Immature natural killer cell (primary cell): ENCODE data around the gene PCP2. TPM values are rescaled to one million over a fixed set of nuclear protein-coding genes. Genes with fewer than 3 reads are reported as not detected.

ENCODE experiments used
- DNase-seq, 3 donors: peaks; one replicate each; pipeline ENCODE4 v3.0.0; 2022; ENCODE audit warnings: mixed read lengths in 1 of 3
- H3K27ac Mint-ChIP-seq, 6 donors: one replicate each; pipeline ENCODE4 v1.8.0; 2020; ENCODE audit warnings: mixed read lengths in 6 of 6, mild to moderate bottlenecking in 5 of 6, inconsistent platforms in 4 of 6, moderate library complexity in 3 of 6
- H3K27me3 Mint-ChIP-seq, 3 donors: one replicate each; pipeline ENCODE4 v1.8.0; 2020 to 2021; ENCODE audit warnings: low read depth in 3 of 3, mild to moderate bottlenecking in 3 of 3, mixed read lengths in 3 of 3, moderate library complexity in 3 of 3, inconsistent platforms in 1 of 3
- H3K36me3 Mint-ChIP-seq, 3 donors: one replicate each; pipeline ENCODE4 v1.8.0; 2020; ENCODE audit warnings: mixed read lengths in 3 of 3, inconsistent platforms in 2 of 3, mild to moderate bottlenecking in 2 of 3
- H3K4me1 Mint-ChIP-seq, 2 donors: one replicate each; pipeline ENCODE4 v1.8.0; 2020; ENCODE audit warnings: inconsistent platforms in 2 of 2, mild to moderate bottlenecking in 2 of 2, mixed read lengths in 2 of 2, moderate library complexity in 1 of 2
- H3K4me3 Mint-ChIP-seq, 5 donors: one replicate each; pipeline ENCODE4 v1.8.0; 2020; ENCODE audit warnings: mild to moderate bottlenecking in 5 of 5, mixed read lengths in 5 of 5, inconsistent platforms in 3 of 5, moderate library complexity in 3 of 5
- H3K9me3 Mint-ChIP-seq, 6 donors: one replicate each; pipeline ENCODE4 v1.8.0; 2020; ENCODE audit warnings: mild to moderate bottlenecking in 6 of 6, mixed read lengths in 6 of 6, inconsistent platforms in 4 of 6, moderate library complexity in 3 of 6
- polyA plus RNA-seq, 3 donors: library from polyadenylated mRNA; unstranded; fragments of 300-500 nt; fragmentation: Illumina TruSeq; gene quantifications; one replicate each; pipeline ENCODE4 v1.2.3, GENCODE V29; 2021

PCP2 gene
- polyA plus RNA-seq, 3 donors from 2014 or later = 0.58 TPM; not detected in 2

GRCh38 chr19:7640803-7641202, 7.3 kb upstream of the PCP2 start:
- H3K4me3 Mint-ChIP-seq = no peak overlapping the region
- no peak for DNase-seq
- peaks cover 0 to 10% (median 0%) of the 10 kb centered on the region in 3 donors for H3K27me3 Mint-ChIP-seq
- peaks cover 33 to 38% of the 10 kb centered on the region in 2 donors for H3K4me1 Mint-ChIP-seq
- H3K9me3 Mint-ChIP-seq = no peaks in the 10 kb centered on the region
- H3K36me3 Mint-ChIP-seq = peaks cover 4 to 8% (median 5%) of the 10 kb centered on the region in 3 donors
- H3K27ac Mint-ChIP-seq = no peak overlapping the region

- Mint-ChIP-seq H3K4me3 (peak overlapping the region; percentile 8 to 42 (median 30)), H3K27ac (peak overlapping the region; percentile 0 to 76 (median 32))
Observed at GRCh38 chr19:7639863-7640348, 6.4 kb upstream of the PCP2 start.

GRCh38 chr19:7638802-7639465, 5.4 kb upstream of the PCP2 start:
- Mint-ChIP-seq H3K9me3 (no peaks in the 10 kb centered on the region), H3K27me3 (peaks cover 0 to 8% (median 0%) of the 10 kb centered on the region in 3 donors)
- no peak for DNase-seq

More at GRCh38 chr19:7639863-7640348, 6.4 kb upstream of the PCP2 start:
- no peak for DNase-seq
- H3K4me1 Mint-ChIP-seq = peaks cover 36 to 45% of the 10 kb centered on the region in 2 donors
- H3K27me3 Mint-ChIP-seq = peaks cover 0 to 12% (median 0%) of the 10 kb centered on the region in 3 donors
- no peaks in the 10 kb centered on the region for H3K9me3 Mint-ChIP-seq
- H3K36me3 Mint-ChIP-seq = peaks cover 3 to 6% (median 4%) of the 10 kb centered on the region in 3 donors

GRCh38 chr19:7637374-7638256, 4.1 kb upstream of the PCP2 start:
- peak overlapping the region; percentile 83 to 93 (median 90) for H3K27ac Mint-ChIP-seq
- peak in 2 of 3 donors; percentile 21 to 32 for DNase-seq
- H3K9me3 Mint-ChIP-seq = no peaks in the 10 kb centered on the region
- H3K4me1 Mint-ChIP-seq = peaks cover 36 to 45% of the 10 kb centered on the region in 2 donors
- peaks cover 0 to 8% (median 0%) of the 10 kb centered on the region in 3 donors for H3K27me3 Mint-ChIP-seq
- H3K36me3 Mint-ChIP-seq = peaks cover 3 to 6% (median 4%) of the 10 kb centered on the region in 3 donors
- H3K4me3 Mint-ChIP-seq = peak overlapping the region; percentile 82 to 87 (median 83)

More at GRCh38 chr19:7638802-7639465, 5.4 kb upstream of the PCP2 start:
- Mint-ChIP-seq H3K4me1 (peaks cover 36 to 45% of the 10 kb centered on the region in 2 donors), H3K27ac (peak overlapping the region; percentile 3 to 67 (median 60)), H3K36me3 (peaks cover 3 to 6% (median 4%) of the 10 kb centered on the region in 3 donors), H3K4me3 (peak overlapping the region; percentile 4 to 67 (median 42))

- Mint-ChIP-seq H3K4me1 (peaks cover 38 to 45% of the 10 kb centered on the region in 2 donors), H3K27me3 (peaks cover 0 to 8% (median 0%) of the 10 kb centered on the region in 3 donors), H3K4me3 (peak within 1 kb of the TSS; percentile 82 to 87 (median 83)), H3K27ac (peak within 1 kb of the TSS; percentile 88 to 93 (median 90)), H3K9me3 (no peaks in the 10 kb centered on the region), H3K36me3 (peaks cover 3 to 6% (median 4%) of the 10 kb centered on the region in 3 donors)
- DNase-seq = peak; percentile 87 to 90 (median 88)
Observed at GRCh38 chr19:7636691-7637373, 3.3 kb upstream of the PCP2 start, which contains the start of gene STXBP2. Gene STXBP2, plus strand, starts transcription at chr19:7637110. Its CDS starts 40 bp downstream, at chr19:7637150.

GRCh38 chr19:7636317-7636690, 2.8 kb upstream of the PCP2 start:
- H3K27me3 Mint-ChIP-seq = peaks cover 0 to 8% (median 0%) of the 10 kb centered on the region in 3 donors
- peaks cover 3 to 6% (median 4%) of the 10 kb centered on the region in 3 donors for H3K36me3 Mint-ChIP-seq
- H3K4me1 Mint-ChIP-seq = peaks cover 41 to 45% of the 10 kb centered on the region in 2 donors
- H3K27ac Mint-ChIP-seq = peak overlapping the region; percentile 88 to 93 (median 90)
- H3K4me3 Mint-ChIP-seq = peak overlapping the region; percentile 82 to 87 (median 83)
- no peaks in the 10 kb centered on the region for H3K9me3 Mint-ChIP-seq
- DNase-seq = no peak

- Mint-ChIP-seq H3K27ac (peak overlapping the region; percentile 56 to 93 (median 88)), H3K9me3 (no peaks in the 10 kb centered on the region), H3K4me3 (peak overlapping the region; percentile 82 to 87 (median 83)), H3K4me1 (peaks cover 44 to 49% of the 10 kb centered on the region in 2 donors), H3K36me3 (peaks cover 3 to 6% (median 4%) of the 10 kb centered on the region in 3 donors), H3K27me3 (peaks cover 0 to 8% (median 0%) of the 10 kb centered on the region in 3 donors)
- no peak for DNase-seq
Observed at GRCh38 chr19:7635670-7636069, 2.2 kb upstream of the PCP2 start.

GRCh38 chr19:7632340-7633203, 947 bp downstream of the PCP2 start:
- no peak overlapping the region for H3K27ac Mint-ChIP-seq

GRCh38 chr19:7631577-7631976, 1.9 kb downstream of the PCP2 start:
- Mint-ChIP-seq H3K36me3 (peaks cover 0 to 7% (median 6%) of the 10 kb centered on the region in 3 donors), H3K9me3 (no peaks in the 10 kb centered on the region), H3K4me3 (peak overlapping the region in 2 of 5 donors; percentile 38 to 46), H3K27me3 (peaks cover 11 to 13% (median 11%) of the 10 kb centered on the region in 3 donors), H3K27ac (peak overlapping the region in 1 of 6 donors; percentile 28), H3K4me1 (peaks cover 50 to 55% of the 10 kb centered on the region in 2 donors)
- no peak for DNase-seq

More at GRCh38 chr19:7632340-7633203, 947 bp downstream of the PCP2 start:
- Mint-ChIP-seq H3K4me1 (peaks cover 51 to 54% of the 10 kb centered on the region in 2 donors), H3K4me3 (no peak overlapping the region), H3K27me3 (peaks cover 11 to 16% (median 13%) of the 10 kb centered on the region in 3 donors), H3K36me3 (peaks cover 0 to 6% (median 4%) of the 10 kb centered on the region in 3 donors), H3K9me3 (no peaks in the 10 kb centered on the region)
- no peak for DNase-seq

GRCh38 chr19:7629347-7630054, 4.0 kb downstream of the PCP2 start, which contains the start of the genes PET100 and XAB2:
Gene PET100, plus strand, starts transcription at chr19:7629793. Its CDS starts 41 bp downstream, at chr19:7629834.
Gene XAB2, minus strand, starts transcription at chr19:7629545. Its CDS starts 18 bp downstream, at chr19:7629527.
- H3K27me3 Mint-ChIP-seq = peaks cover 9 to 16% (median 11%) of the 10 kb centered on the region in 3 donors
- peaks cover 36 to 45% of the 10 kb centered on the region in 2 donors for H3K4me1 Mint-ChIP-seq
- H3K27ac Mint-ChIP-seq = peak within 1 kb of the TSS; percentile 98 to 100 (median 99)
- H3K9me3 Mint-ChIP-seq = no peaks in the 10 kb centered on the region
- peak within 1 kb of the TSS; percentile 90 to 100 (median 94) for H3K4me3 Mint-ChIP-seq
- DNase-seq = peak; percentile 95 to 97 (median 97)
- H3K36me3 Mint-ChIP-seq = peaks cover 0 to 7% (median 6%) of the 10 kb centered on the region in 3 donors

- Mint-ChIP-seq H3K4me1 (peaks cover 36 to 45% of the 10 kb centered on the region in 2 donors), H3K9me3 (no peaks in the 10 kb centered on the region), H3K4me3 (peak overlapping the region; percentile 90 to 100 (median 94)), H3K27ac (peak overlapping the region; percentile 98 to 100 (median 99)), H3K36me3 (peaks cover 0 to 7% (median 6%) of the 10 kb centered on the region in 3 donors), H3K27me3 (peaks cover 9 to 16% (median 11%) of the 10 kb centered on the region in 3 donors)
- DNase-seq = no peak
Observed at GRCh38 chr19:7628589-7629311, 4.8 kb downstream of the PCP2 start.
